Spleen (tissue), 7 donors: Measurements from ENCODE around the gene JAK2.

Experiments used
- POLR2A ChIP-seq, 3 donors: fragments of 450-650 bp; IDR thresholded peaks; one replicate each; pipeline ENCODE4 v1.5.1; 2017; ENCODE audit warnings: antibody characterized with exemption in 3 of 3, mild to moderate bottlenecking in 1 of 3
- TF ChIP-seq, protein P1 (sequence below), 11 experiments: fragments of 200-600 bp in 7 of 11; fragments of 450-650 bp in 4 of 11; sonication (generic) in 4 of 11; IDR thresholded peaks in 8 of 11; conservative IDR thresholded peaks in 3 of 11; 1 replicate in 7 of 11; 2 replicates in 4 of 11; pipeline versions ENCODE4 v1.4.0 to v1.8.0; 2016 to 2021; ENCODE audit warnings: antibody characterized with exemption in 11 of 11, inconsistent platforms in 4 of 11, mild to moderate bottlenecking in 1 of 11
- donor health status: DM: no; HTN: no; CAD: no; lungs with moderate emphysema.
- donor health status: DM: no; HTN: no; CAD: no.
- donor health status: DM: no; HTN: no; CAD: no.

DNA sequence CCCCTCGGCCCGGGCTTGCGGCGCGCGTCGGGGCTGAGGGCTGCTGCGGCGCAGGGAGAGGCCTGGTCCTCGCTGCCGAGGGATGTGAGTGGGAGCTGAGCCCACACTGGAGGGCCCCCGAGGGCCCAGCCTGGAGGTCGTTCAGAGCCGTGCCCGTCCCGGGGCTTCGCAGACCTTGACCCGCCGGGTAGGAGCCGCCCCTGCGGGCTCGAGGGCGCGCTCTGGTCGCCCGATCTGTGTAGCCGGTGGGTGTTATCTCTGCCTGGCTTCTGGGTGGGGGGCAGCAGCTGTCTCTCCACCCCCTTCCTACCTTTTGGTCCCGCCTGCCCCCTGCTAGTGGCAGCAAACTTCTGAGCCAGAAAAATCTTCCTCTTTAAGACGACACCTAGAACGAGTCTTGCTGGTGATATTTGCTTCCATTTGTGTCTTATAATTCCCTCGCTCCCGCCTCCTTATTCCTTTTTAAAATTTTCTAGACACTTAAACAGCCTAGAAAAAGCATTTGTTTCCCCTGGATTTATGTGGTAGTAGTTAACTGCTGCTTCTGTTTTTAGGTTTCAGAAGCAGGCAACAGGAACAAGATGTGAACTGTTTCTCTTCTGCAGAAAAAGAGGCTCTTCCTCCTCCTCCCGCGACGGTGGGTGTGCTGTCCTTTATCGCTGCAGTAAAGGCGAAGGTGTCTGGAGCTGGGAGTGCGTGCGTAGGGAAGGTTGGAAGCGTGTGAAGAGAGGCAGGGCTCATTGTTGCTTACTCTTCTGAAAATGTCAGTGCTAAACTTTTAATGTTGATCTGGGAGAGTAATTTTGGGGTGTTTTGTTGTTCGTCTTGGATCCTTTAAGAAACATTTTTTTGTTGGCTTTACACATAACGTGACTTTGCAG lies 554 bp downstream of the JAK2 start:
- TF ChIP-seq, protein P1, sequence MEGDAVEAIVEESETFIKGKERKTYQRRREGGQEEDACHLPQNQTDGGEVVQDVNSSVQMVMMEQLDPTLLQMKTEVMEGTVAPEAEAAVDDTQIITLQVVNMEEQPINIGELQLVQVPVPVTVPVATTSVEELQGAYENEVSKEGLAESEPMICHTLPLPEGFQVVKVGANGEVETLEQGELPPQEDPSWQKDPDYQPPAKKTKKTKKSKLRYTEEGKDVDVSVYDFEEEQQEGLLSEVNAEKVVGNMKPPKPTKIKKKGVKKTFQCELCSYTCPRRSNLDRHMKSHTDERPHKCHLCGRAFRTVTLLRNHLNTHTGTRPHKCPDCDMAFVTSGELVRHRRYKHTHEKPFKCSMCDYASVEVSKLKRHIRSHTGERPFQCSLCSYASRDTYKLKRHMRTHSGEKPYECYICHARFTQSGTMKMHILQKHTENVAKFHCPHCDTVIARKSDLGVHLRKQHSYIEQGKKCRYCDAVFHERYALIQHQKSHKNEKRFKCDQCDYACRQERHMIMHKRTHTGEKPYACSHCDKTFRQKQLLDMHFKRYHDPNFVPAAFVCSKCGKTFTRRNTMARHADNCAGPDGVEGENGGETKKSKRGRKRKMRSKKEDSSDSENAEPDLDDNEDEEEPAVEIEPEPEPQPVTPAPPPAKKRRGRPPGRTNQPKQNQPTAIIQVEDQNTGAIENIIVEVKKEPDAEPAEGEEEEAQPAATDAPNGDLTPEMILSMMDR (IDR thresholded peaks at IDR 0.05 in 8 of 11, conservative IDR thresholded peaks at IDR 0.05 in 3 of 11) = no peak
- TF ChIP-seq POLR2A (IDR thresholded peaks at IDR 0.05) = no peak
